GM12875 (cell line): ENCODE results near the gene GJA3.

Source experiments
- H3K4me3 ChIP-seq: one replicate; pipeline ENCODE4 v1.5.1; 2011; ENCODE audit warnings: low read depth, low read length, control low read depth
- CTCF ChIP-seq: IDR thresholded peaks from 2 replicates; pipeline ENCODE4 v1.5.1; 2011; ENCODE audit warnings: low read depth, mild to moderate bottlenecking, control low read depth, inconsistent platforms, low read length, moderate library complexity, borderline replicate concordance; ENCODE audit not compliant: insufficient read depth

The GJA3 gene

GRCh38 chr13:20150561-20150960 lies 10.3 kb downstream of the GJA3 start:
- H3K4me3 ChIP-seq = no peak overlapping the region
- TF ChIP-seq CTCF = no peak

- no peak for TF ChIP-seq CTCF
- H3K4me3 ChIP-seq = no peak overlapping the region
Observed at GRCh38 chr13:20149762-20150161, 11.1 kb downstream of the GJA3 start.

- no peak overlapping the region for H3K4me3 ChIP-seq
- TF ChIP-seq CTCF = no peak
Observed at GRCh38 chr13:20148501-20149183, 12.2 kb downstream of the GJA3 start.

- TF ChIP-seq CTCF = no peak
- H3K4me3 ChIP-seq = no peak overlapping the region
Observed at GRCh38 chr13:20146381-20146780, 14.5 kb downstream of the GJA3 start.

GRCh38 chr13:20145521-20145920 lies 15.3 kb downstream of the GJA3 start:
- H3K4me3 ChIP-seq = no peak overlapping the region
- no peak for TF ChIP-seq CTCF

GRCh38 chr13:20144141-20144850 lies 16.6 kb downstream of the GJA3 start:
- no peak overlapping the region for H3K4me3 ChIP-seq
- TF ChIP-seq CTCF = no peak

- TF ChIP-seq CTCF = no peak
- no peak overlapping the region for H3K4me3 ChIP-seq
Observed at GRCh38 chr13:20142927-20143480, 17.8 kb downstream of the GJA3 start.
